AG04450 (cell line): Measurements from ENCODE around the gene ACYP2. TPM values are rescaled to one million over a fixed set of nuclear protein-coding genes. Genes with fewer than 3 reads are reported as not detected.

Experiments
- CTCF ChIA-PET: fragments of 300-600, 350-600 bp; formaldehyde crosslinking; extraction: SDS; loops from one replicate; lab custom pipeline; 2022; ENCODE audit warnings: antibody characterized with exemption, inconsistent platforms; lab: Charles Lee
- POLR2A ChIA-PET: fragments of 350-600 bp; formaldehyde crosslinking; extraction: SDS; loops from one replicate; lab custom pipeline; 2021; ENCODE audit warnings: antibody characterized with exemption, inconsistent platforms; lab: Yijun Ruan, JAX
- DNase-seq: peaks from one replicate; pipeline ENCODE4 v3.0.0-alpha.2; 2011; ENCODE audit warnings: low read depth, low spot score
- H3K27ac ChIP-seq: one replicate; pipeline ENCODE4 v1.5.1; 2012; ENCODE audit warnings: low read depth, low read length, control low read depth
- H3K27me3 ChIP-seq: one replicate; pipeline ENCODE4 v1.6.0; 2012; ENCODE audit warnings: low read length; ENCODE audit not compliant: control insufficient read depth, insufficient read depth
- H3K4me3 ChIP-seq: 2 replicates; pipeline ENCODE4 v1.5.1; 2011; ENCODE audit warnings: mild to moderate bottlenecking, low read depth, low read length, control low read depth
- H3K9me3 ChIP-seq: 2 replicates; pipeline ENCODE4 v1.5.1; 2012; ENCODE audit warnings: low read length; ENCODE audit not compliant: control insufficient read depth, insufficient read depth
- polyA plus RNA-seq: library from polyadenylated mRNA; depleted of rRNA; stranded (reverse); fragments of >200 nt; gene quantifications from 2 replicates; pipeline ENCODE4 v1.2.3, GENCODE V29; 2011
- TF ChIP-seq, protein P1 (sequence below): IDR thresholded peaks from 2 replicates; pipeline ENCODE4 v1.5.1; 2011; ENCODE audit warnings: low read depth, low read length, control low read depth, inconsistent platforms

The ACYP2 gene
- polyA plus RNA-seq, 1 experiment, result 8.1 TPM

DNA sequence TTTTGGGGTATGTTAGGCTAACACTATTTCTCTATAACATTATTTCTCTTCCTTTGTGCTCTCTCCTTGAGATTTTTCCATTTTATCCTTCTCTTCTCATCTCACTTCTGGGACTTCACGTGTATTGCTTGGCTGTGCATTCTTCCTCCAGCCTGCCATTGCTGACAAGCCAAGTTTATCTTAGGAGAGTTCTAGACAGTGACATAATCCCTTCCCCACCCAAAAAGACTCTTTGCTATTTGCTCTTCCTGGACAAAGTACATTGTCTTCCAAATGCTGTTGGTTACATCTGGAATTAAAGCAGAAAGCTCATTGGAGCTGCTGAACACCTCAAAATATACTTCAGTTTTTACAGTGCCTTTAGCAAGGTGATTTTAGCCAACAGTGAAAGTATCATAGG lies 131.7 kb downstream of the ACYP2 start:
- ChIA-PET CTCF (no interaction called here), POLR2A (no interaction called here)
- TF ChIP-seq, protein P1, sequence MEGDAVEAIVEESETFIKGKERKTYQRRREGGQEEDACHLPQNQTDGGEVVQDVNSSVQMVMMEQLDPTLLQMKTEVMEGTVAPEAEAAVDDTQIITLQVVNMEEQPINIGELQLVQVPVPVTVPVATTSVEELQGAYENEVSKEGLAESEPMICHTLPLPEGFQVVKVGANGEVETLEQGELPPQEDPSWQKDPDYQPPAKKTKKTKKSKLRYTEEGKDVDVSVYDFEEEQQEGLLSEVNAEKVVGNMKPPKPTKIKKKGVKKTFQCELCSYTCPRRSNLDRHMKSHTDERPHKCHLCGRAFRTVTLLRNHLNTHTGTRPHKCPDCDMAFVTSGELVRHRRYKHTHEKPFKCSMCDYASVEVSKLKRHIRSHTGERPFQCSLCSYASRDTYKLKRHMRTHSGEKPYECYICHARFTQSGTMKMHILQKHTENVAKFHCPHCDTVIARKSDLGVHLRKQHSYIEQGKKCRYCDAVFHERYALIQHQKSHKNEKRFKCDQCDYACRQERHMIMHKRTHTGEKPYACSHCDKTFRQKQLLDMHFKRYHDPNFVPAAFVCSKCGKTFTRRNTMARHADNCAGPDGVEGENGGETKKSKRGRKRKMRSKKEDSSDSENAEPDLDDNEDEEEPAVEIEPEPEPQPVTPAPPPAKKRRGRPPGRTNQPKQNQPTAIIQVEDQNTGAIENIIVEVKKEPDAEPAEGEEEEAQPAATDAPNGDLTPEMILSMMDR, result no peak
- Histone ChIP-seq H3K27ac (no peak overlapping the region), H3K4me3 (no peak overlapping the region), H3K9me3 (no peaks in the 10 kb centered on the region), H3K27me3 (no peaks in the 10 kb centered on the region)
- DNase-seq, result no peak

DNA sequence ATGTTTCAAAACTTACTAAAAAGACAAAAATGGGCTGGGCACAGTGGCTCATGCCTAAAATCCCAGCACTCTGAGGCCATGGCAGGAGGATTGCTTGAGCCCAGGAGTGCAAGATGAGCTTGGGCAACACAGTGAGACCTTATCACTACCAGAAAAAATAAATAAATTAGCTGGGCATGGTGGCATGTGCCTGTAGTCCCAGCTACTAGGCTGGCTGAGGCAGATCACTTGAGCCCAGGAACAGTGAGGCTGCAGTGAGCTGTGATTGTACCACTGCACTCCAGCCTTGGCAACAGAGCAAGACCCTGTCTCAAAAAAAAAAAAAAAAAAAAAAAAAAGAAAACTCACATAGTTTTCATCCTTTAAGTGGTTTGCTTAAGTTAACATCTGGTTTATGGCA lies 134.2 kb downstream of the ACYP2 start:
- Histone ChIP-seq H3K27ac (no peak overlapping the region), H3K4me3 (no peak overlapping the region), H3K9me3 (no peaks in the 10 kb centered on the region), H3K27me3 (no peaks in the 10 kb centered on the region)
- CTCF ChIA-PET, result interaction anchor here (0.7 kb wide), 1 partner anchor 142 kb away, joined by 6 read pairs; no protein-coding TSS in a partner anchor
- no peak for DNase-seq
- POLR2A ChIA-PET, result no interaction called here
- TF ChIP-seq, protein P1, result no peak

DNA sequence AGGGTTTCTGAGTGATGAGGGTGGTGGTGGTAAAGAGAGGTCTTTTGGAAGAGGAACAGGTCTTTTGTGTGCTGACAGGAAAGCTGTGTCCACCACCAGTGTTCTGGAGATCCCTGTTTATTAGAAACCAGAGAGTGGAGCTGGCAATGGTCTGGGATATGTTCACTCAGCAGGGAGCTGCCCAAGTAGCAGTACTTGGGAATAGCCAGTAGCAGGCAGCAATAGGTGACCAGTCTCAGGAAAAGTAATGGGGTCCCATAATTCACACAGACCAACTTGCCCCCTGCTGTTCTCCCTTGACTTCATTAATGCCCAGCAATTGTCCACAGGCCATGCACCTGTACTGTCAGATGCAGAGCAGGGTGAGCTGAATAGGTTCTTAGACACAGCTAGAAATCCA lies 138.8 kb downstream of the ACYP2 start:
- Histone ChIP-seq H3K27ac (no peak overlapping the region), H3K27me3 (no peaks in the 10 kb centered on the region), H3K9me3 (peaks cover 10% of the 10 kb centered on the region; the same call in 1 of the 2 replicates), H3K4me3 (no peak overlapping the region)
- ChIA-PET POLR2A (no interaction called here), CTCF (no interaction called here)
- TF ChIP-seq, protein P1, result no peak
- DNase-seq, result no peak

DNA sequence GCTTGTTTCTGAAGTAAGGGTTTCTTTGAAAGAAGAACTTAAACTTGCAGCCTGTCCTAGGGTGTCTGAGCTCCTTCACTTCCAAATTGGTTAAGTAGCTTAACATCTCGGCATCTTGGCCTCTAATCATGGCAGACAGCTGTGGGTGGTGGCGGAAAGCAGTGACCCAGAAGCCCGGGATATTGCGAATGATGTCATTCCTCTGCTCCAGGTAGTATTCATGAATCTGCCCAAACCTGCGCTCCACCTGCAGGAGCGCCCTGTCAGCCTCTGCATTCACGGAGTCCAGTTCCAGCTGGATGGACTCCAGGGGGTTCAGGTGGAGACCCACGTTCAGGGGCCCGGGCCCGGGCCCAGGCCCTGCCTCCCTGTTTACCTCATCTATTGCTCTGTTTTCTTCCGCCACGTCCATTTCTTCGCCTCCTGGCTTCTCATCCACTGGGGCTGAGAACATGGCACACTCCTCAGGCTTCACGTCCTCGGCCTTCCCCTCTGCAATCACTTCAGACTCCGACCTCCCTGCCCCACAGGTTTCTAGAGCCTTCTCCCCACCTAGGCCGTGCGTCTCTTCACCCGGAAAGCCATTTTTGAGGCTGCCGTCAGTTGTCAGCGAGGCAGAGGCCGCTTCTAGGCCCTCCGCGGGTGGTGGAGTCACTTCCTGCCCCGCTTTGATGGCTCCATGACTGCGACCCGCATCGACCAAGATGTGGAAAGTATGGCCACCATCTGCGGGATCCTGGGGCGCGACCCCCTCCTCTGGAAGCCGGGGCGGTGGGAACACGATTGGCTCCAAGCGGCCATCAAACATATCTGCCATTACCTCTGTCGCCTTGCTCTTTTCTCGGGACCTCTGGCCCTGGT lies 140.0 kb downstream of the ACYP2 start:
- Histone ChIP-seq H3K4me3 (no peak overlapping the region), H3K27me3 (no peaks in the 10 kb centered on the region), H3K27ac (no peak overlapping the region), H3K9me3 (peaks cover 10% of the 10 kb centered on the region; the same call in 1 of the 2 replicates)
- TF ChIP-seq, protein P1, result no peak
- POLR2A ChIA-PET, result no interaction called here
- DNase-seq, result no peak
- CTCF ChIA-PET, result no interaction called here

DNA sequence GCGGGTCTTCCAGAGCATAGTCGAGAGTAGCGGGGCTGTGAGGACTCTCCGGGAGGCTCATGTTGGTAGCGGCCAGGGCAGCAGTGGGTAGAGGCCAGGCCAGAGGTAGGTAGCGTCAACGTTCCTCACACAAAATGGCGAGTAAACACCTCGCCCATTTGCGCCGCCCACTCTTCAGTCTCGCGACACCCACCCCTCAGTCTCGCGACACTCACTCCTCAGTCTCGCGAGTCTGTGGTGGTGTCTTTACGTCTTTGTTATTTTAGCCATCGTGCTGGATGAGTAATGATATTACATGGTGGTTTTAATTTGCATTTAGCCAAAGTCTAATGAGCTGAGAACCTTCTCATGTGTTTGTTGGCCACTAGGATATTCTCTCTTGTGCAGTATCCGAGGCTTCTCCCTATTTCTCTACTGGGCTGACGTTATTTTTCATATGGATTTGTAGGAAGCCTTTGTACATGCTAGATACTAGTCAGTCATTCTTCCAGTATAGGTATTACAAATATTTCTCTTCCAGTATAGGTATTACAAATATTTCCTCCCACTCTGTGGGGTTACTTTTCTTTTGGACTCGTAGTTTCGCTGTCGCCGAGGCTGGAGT lies 140.8 kb downstream of the ACYP2 start, which contains the start of gene TSPYL6:
TSPYL6 (minus strand) TSS at position 139 of the 604 bp plus-strand sequence; CDS start at position 61, 78 bp downstream.
- ChIA-PET CTCF (no interaction called here), POLR2A (no interaction called here)
- Histone ChIP-seq H3K4me3 (no peak within 1 kb of the TSS), H3K27ac (no peak within 1 kb of the TSS), H3K27me3 (no peaks in the 10 kb centered on the region), H3K9me3 (peaks cover 10% of the 10 kb centered on the region; the same call in 1 of the 2 replicates)
- TF ChIP-seq, protein P1, result no peak
- no peak for DNase-seq
